Spleen (tissue), 11 donors: ENCODE measurements around the gene TJP1. TPM values are rescaled to one million over a fixed set of nuclear protein-coding genes. Genes with fewer than 3 reads are reported as not detected.

Source experiments
- DNase-seq: peaks from one replicate; pipeline ENCODE4 v3.0.0-alpha.2; 2020
- H3K27ac ChIP-seq, 8 donors: fragments of 200-600 bp; sonication (generic) in 7 of 8; 1 replicate in 4 of 8; 2 replicates in 4 of 8; pipeline versions ENCODE4 v1.5.0 to v1.8.0; 2016 to 2021; ENCODE audit warnings: inconsistent platforms in 4 of 8, mild to moderate bottlenecking in 4 of 8, moderate library complexity in 1 of 8
- H3K27me3 ChIP-seq, 7 donors: fragments of 200-600 bp; sonication (generic) in 6 of 7; replicated peaks in 1 of 7; 1 replicate in 4 of 7; 2 replicates in 3 of 7; pipeline versions ENCODE4 v1.5.0 to v1.8.0; 2016 to 2021; ENCODE audit warnings: inconsistent platforms in 3 of 7, mild to moderate bottlenecking in 1 of 7
- H3K36me3 ChIP-seq, 6 donors: fragments of 200-600 bp; sonication (generic) in 5 of 6; 1 replicate in 4 of 6; 2 replicates in 2 of 6; pipeline versions ENCODE4 v1.5.0 to v1.8.0; 2016 to 2021; ENCODE audit warnings: inconsistent platforms in 2 of 6
- H3K4me1 ChIP-seq, 6 donors: fragments of 200-600 bp; sonication (generic) in 5 of 6; 1 replicate in 3 of 6; 2 replicates in 3 of 6; pipeline versions ENCODE4 v1.5.0 to v1.8.0; 2016 to 2021; ENCODE audit warnings: inconsistent platforms in 3 of 6
- H3K4me3 ChIP-seq, 8 donors: fragments of 200-600 bp; sonication (generic) in 7 of 8; 1 replicate in 4 of 8; 2 replicates in 4 of 8; pipeline versions ENCODE4 v1.5.0 to v1.8.0; 2016 to 2021; ENCODE audit warnings: inconsistent platforms in 4 of 8, mild to moderate bottlenecking in 4 of 8, moderate library complexity in 2 of 8
- H3K9me3 ChIP-seq, 8 donors: fragments of 200-600 bp; sonication (generic) in 7 of 8; 1 replicate in 4 of 8; 2 replicates in 4 of 8; pipeline versions ENCODE4 v1.5.0 to v1.8.0; 2016 to 2021; ENCODE audit warnings: inconsistent platforms in 4 of 8
- CTCF ChIP-seq, 11 experiments: fragments of 200-600 bp in 7 of 11; fragments of 450-650 bp in 4 of 11; sonication (generic) in 4 of 11; IDR thresholded peaks in 8 of 11; conservative IDR thresholded peaks in 3 of 11; 1 replicate in 7 of 11; 2 replicates in 4 of 11; pipeline versions ENCODE4 v1.4.0 to v1.8.0; 2016 to 2021; ENCODE audit warnings: antibody characterized with exemption in 11 of 11, inconsistent platforms in 4 of 11, mild to moderate bottlenecking in 1 of 11
- POLR2A ChIP-seq, 3 donors: fragments of 450-650 bp; IDR thresholded peaks; one replicate each; pipeline ENCODE4 v1.5.1; 2017; ENCODE audit warnings: antibody characterized with exemption in 3 of 3, mild to moderate bottlenecking in 1 of 3
- POLR2AphosphoS5 ChIP-seq, 3 donors: sonication (generic); formaldehyde crosslinking; IDR thresholded peaks; one replicate each; pipeline ENCODE4 v1.5.1; 2017; ENCODE audit warnings: antibody characterized with exemption in 3 of 3
- WGBS, 5 donors: extraction: QIAGEN DNeasy Blood & Tissue Kit in 3 of 5; methylation state at CpG; one replicate each; pipeline versions ENCODE4 v1.1.5 to v1.1.7; 2013 to 2018; 5-methylcytosine and 5-hydroxymethylcytosine counted together
- intact Hi-C: fragments of 100-400 bp; cut with DNase I; formaldehyde crosslinking; loops from one replicate; pipeline ENCODE4 v1.15.0; 2023; ENCODE audit warnings: low total_unique reads
- polyA plus RNA-seq, 3 donors: library from polyadenylated mRNA; stranded (reverse); fragments of 200-250 nt; gene quantifications; one replicate each; pipeline ENCODE4 v1.2.1, GENCODE V29; 2013
- total RNA-seq, 7 donors: library from RNA; depleted of rRNA in 3 of 7; stranded (reverse); fragments of >200 nt in 3 of 7; fragmentation: NEBNext Ultra II Directional in 4 of 7; extraction: Animal tissue kit (Norgen Biotek cat#: 25700) in 4 of 7; gene quantifications; one replicate each; pipeline versions ENCODE4 v1.1.0 to v1.2.1, GENCODE V29; 2016 to 2021
- donor health status: healthy with polysubstance abuse.
- donor health status: DM: no; HTN: no; CAD: no; lungs with moderate emphysema.
- donor health status: DM: no; HTN: no; CAD: no.
- donor health status: Bipolar disorder and iron deficiency.
- donor health status: healthy.
- donor health status: DM: no; HTN: no; CAD: no.
- donor health status: DM: yes; HTN: yes; CAD: no.

The TJP1 gene
- total and polyA plus RNA-seq, 10 donors, result 2.9 to 71.8 (median 49.7) TPM

- DNase-seq, result no peak
- Histone ChIP-seq H3K4me3 (no peak overlapping the region), H3K36me3 (peaks cover 0 to 8% (median 0%) of the 10 kb centered on the region in 6 donors), H3K27ac (no peak overlapping the region), H3K9me3 (no peaks in the 10 kb centered on the region), H3K4me1 (no peaks in the 10 kb centered on the region), H3K27me3 (no peaks in the 10 kb centered on the region)
- TF ChIP-seq CTCF (IDR thresholded peaks at IDR 0.05 in 8 of 11, conservative IDR thresholded peaks at IDR 0.05 in 3 of 11) (no peak), POLR2A (IDR thresholded peaks at IDR 0.05) (no peak), POLR2AphosphoS5 (IDR thresholded peaks at IDR 0.05) (no peak)
- 93 to 98% (median 97%) methylated on average over 1 of the region's 1 CpG for WGBS, 5 donors
- intact Hi-C loops, result no loop called here
Measured at GRCh38 chr15:29740692-29741311, 81.5 kb downstream of the TJP1 start.

- Histone ChIP-seq H3K4me1 (no peaks in the 10 kb centered on the region), H3K9me3 (no peaks in the 10 kb centered on the region), H3K27ac (no peak overlapping the region), H3K36me3 (peaks cover 0 to 43% (median 2%) of the 10 kb centered on the region in 6 donors), H3K27me3 (peaks cover 0 to 4% (median 0%) of the 10 kb centered on the region in 7 donors), H3K4me3 (no peak overlapping the region)
- TF ChIP-seq POLR2A (IDR thresholded peaks at IDR 0.05) (no peak), POLR2AphosphoS5 (IDR thresholded peaks at IDR 0.05) (no peak), CTCF (IDR thresholded peaks at IDR 0.05 in 8 of 11, conservative IDR thresholded peaks at IDR 0.05 in 3 of 11) (no peak)
- no peak for DNase-seq
- intact Hi-C loops, result no loop called here
- 77 to 94% (median 86%) methylated on average over 2 of the region's 2 CpGs for WGBS, 5 donors
Measured at GRCh38 chr15:29736744-29737020, 85.6 kb downstream of the TJP1 start.

GRCh38 chr15:29736012-29736743, 86.1 kb downstream of the TJP1 start:
- H3K9me3 ChIP-seq, result no peaks in the 10 kb centered on the region
- no peaks in the 10 kb centered on the region for H3K4me1 ChIP-seq
- DNase-seq, result no peak
- no peak overlapping the region for H3K4me3 ChIP-seq
- peaks cover 0 to 44% (median 2%) of the 10 kb centered on the region in 6 donors for H3K36me3 ChIP-seq
- intact Hi-C loops, result no loop called here
- no peak for TF ChIP-seq POLR2A (IDR thresholded peaks at IDR 0.05)
- no peak for TF ChIP-seq POLR2AphosphoS5 (IDR thresholded peaks at IDR 0.05)
- no peak for TF ChIP-seq CTCF (IDR thresholded peaks at IDR 0.05 in 8 of 11, conservative IDR thresholded peaks at IDR 0.05 in 3 of 11)
- peaks cover 0 to 4% (median 0%) of the 10 kb centered on the region in 7 donors for H3K27me3 ChIP-seq
- WGBS, 5 donors, result 65 to 78% (median 67%) methylated on average over 3 of the region's 3 CpGs
- no peak overlapping the region for H3K27ac ChIP-seq

GRCh38 chr15:29734917-29735572, 87.2 kb downstream of the TJP1 start:
- TF ChIP-seq POLR2AphosphoS5 (IDR thresholded peaks at IDR 0.05) (no peak), POLR2A (IDR thresholded peaks at IDR 0.05) (no peak), CTCF (IDR thresholded peaks at IDR 0.05 in 8 of 11, conservative IDR thresholded peaks at IDR 0.05 in 3 of 11) (no peak)
- no peak for DNase-seq
- no peaks in the 10 kb centered on the region for H3K4me1 ChIP-seq
- no peaks in the 10 kb centered on the region for H3K9me3 ChIP-seq
- H3K27ac ChIP-seq, result no peak overlapping the region
- WGBS, 5 donors, result 72 to 88% (median 78%) methylated on average over 5 of the region's 5 CpGs
- H3K4me3 ChIP-seq, result no peak overlapping the region
- H3K36me3 ChIP-seq, result peaks cover 0 to 45% (median 2%) of the 10 kb centered on the region in 6 donors
- H3K27me3 ChIP-seq, result peaks cover 0 to 4% (median 0%) of the 10 kb centered on the region in 7 donors
- intact Hi-C loops, result no loop called here
